Measurements from ENCODE around the gene HOXA4.

HOXA4 gene

GRCh38 chr7:27150568-27151340 lies 20.2 kb upstream of the HOXA4 start:
- H3K4me3 ChIP-seq (ENCODE audit: low read length) = peak overlapping the region; percentile 84
- peak; percentile 80 for DNase-seq (ENCODE audit: low read depth)
- peak; percentile 60 for TF ChIP-seq CTCF (conservative IDR thresholded peaks at IDR 0.05; ENCODE audit: low read length)

GRCh38 chr7:27149842-27150567 lies 19.4 kb upstream of the HOXA4 start:
- peak overlapping the region; percentile 84 for H3K4me3 ChIP-seq (ENCODE audit: low read length)
- DNase-seq (ENCODE audit: low read depth) = no peak

GRCh38 chr7:27148756-27149641 lies 18.4 kb upstream of the HOXA4 start:
- peak; percentile 37 for DNase-seq (ENCODE audit: low read depth)
- peak overlapping the region; percentile 84 for H3K4me3 ChIP-seq (ENCODE audit: low read length)
- no peak for TF ChIP-seq CTCF (conservative IDR thresholded peaks at IDR 0.05; ENCODE audit: low read length)

More at GRCh38 chr7:27149842-27150567, 19.4 kb upstream of the HOXA4 start:
- TF ChIP-seq CTCF (conservative IDR thresholded peaks at IDR 0.05; ENCODE audit: low read length) = no peak

GRCh38 chr7:27148031-27148755 lies 17.6 kb upstream of the HOXA4 start:
- peak; percentile 22 for DNase-seq (ENCODE audit: low read depth)
- no peak for TF ChIP-seq CTCF (conservative IDR thresholded peaks at IDR 0.05; ENCODE audit: low read length)
- peak overlapping the region; percentile 84 for H3K4me3 ChIP-seq (ENCODE audit: low read length)

GRCh38 chr7:27147199-27148030 lies 16.9 kb upstream of the HOXA4 start, which contains the start of gene HOXA6:
TSS of gene HOXA6 (minus strand) at chr7:27147774. CDS start at chr7:27147749, 25 bp downstream.
- peak; percentile 42 for DNase-seq (ENCODE audit: low read depth)
- TF ChIP-seq CTCF (conservative IDR thresholded peaks at IDR 0.05; ENCODE audit: low read length) = no peak
- H3K4me3 ChIP-seq (ENCODE audit: low read length) = peak within 1 kb of the TSS; percentile 84
